Ishikawa (cell line): ENCODE results near the gene ABAT.

Experiments used
- CEBPB ChIP-seq: IDR thresholded peaks from 2 replicates; pipeline ENCODE4 v1.6.1; 2012
- CREB1 ChIP-seq: IDR thresholded peaks from 2 replicates; pipeline ENCODE4 v1.6.1; 2012; ENCODE audit warnings: low read depth
- EGR1 ChIP-seq: IDR thresholded peaks from 2 replicates; pipeline ENCODE4 v1.6.1; 2012
- EP300 ChIP-seq: IDR thresholded peaks from 2 replicates; pipeline ENCODE4 v1.6.1; 2012; ENCODE audit warnings: borderline replicate concordance
- FOXM1 ChIP-seq: IDR thresholded peaks from 2 replicates; pipeline ENCODE4 v1.6.1; 2012; ENCODE audit warnings: low read depth, borderline replicate concordance
- NFIC ChIP-seq: IDR thresholded peaks from 2 replicates; pipeline ENCODE4 v1.6.1; 2012
- RAD21 ChIP-seq: IDR thresholded peaks from 2 replicates; pipeline ENCODE4 v1.6.1; 2012; ENCODE audit warnings: low read depth
- TAF1 ChIP-seq: IDR thresholded peaks from 2 replicates; pipeline ENCODE4 v1.6.1; 2012; ENCODE audit warnings: low read depth, mild to moderate bottlenecking
- TCF12 ChIP-seq: IDR thresholded peaks from 2 replicates; pipeline ENCODE4 v1.6.1; 2012; ENCODE audit warnings: low read depth
- TEAD4 ChIP-seq: IDR thresholded peaks from 2 replicates; pipeline ENCODE4 v1.6.1; 2012
- YY1 ChIP-seq: IDR thresholded peaks from 2 replicates; pipeline ENCODE4 v1.6.1; 2012; ENCODE audit warnings: low read depth
- ZBTB7A ChIP-seq: IDR thresholded peaks from 2 replicates; pipeline ENCODE4 v1.6.1; 2012; ENCODE audit warnings: low read depth
- TF ChIP-seq, protein P1 (sequence below): IDR thresholded peaks from 2 replicates; pipeline ENCODE4 v1.6.1; 2012; ENCODE audit warnings: low read depth, mild to moderate bottlenecking
- TF ChIP-seq, protein P2 (sequence below): IDR thresholded peaks from 2 replicates; pipeline ENCODE4 v1.6.1; 2012
- TF ChIP-seq, protein P3 (sequence below): IDR thresholded peaks from 2 replicates; pipeline ENCODE4 v1.6.1; 2012

Gene ABAT

DNA sequence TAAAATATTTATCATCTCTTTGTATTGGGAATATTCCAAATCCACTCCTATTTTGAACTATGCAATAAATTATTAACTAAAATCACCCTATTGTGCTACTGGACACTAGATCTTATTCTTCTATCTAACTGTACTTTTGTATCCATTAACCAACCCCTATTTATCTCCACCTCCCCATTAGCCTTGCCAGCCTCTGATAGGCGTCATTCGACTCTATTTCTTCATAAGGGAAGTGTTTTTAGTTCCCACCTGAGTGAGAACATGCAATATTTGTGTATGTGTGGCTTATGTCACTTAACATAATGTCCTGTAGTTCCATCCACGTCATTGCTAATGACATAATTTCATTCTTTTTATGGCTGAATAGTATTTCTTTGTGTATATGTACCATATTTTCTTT, 99.1 kb downstream of the ABAT start:
- TF ChIP-seq, protein P1, sequence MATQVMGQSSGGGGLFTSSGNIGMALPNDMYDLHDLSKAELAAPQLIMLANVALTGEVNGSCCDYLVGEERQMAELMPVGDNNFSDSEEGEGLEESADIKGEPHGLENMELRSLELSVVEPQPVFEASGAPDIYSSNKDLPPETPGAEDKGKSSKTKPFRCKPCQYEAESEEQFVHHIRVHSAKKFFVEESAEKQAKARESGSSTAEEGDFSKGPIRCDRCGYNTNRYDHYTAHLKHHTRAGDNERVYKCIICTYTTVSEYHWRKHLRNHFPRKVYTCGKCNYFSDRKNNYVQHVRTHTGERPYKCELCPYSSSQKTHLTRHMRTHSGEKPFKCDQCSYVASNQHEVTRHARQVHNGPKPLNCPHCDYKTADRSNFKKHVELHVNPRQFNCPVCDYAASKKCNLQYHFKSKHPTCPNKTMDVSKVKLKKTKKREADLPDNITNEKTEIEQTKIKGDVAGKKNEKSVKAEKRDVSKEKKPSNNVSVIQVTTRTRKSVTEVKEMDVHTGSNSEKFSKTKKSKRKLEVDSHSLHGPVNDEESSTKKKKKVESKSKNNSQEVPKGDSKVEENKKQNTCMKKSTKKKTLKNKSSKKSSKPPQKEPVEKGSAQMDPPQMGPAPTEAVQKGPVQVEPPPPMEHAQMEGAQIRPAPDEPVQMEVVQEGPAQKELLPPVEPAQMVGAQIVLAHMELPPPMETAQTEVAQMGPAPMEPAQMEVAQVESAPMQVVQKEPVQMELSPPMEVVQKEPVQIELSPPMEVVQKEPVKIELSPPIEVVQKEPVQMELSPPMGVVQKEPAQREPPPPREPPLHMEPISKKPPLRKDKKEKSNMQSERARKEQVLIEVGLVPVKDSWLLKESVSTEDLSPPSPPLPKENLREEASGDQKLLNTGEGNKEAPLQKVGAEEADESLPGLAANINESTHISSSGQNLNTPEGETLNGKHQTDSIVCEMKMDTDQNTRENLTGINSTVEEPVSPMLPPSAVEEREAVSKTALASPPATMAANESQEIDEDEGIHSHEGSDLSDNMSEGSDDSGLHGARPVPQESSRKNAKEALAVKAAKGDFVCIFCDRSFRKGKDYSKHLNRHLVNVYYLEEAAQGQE, result no peak
- TF ChIP-seq YY1 (no peak), TEAD4 (no peak), EGR1 (no peak), FOXM1 (no peak), CREB1 (no peak)
- TF ChIP-seq, protein P2, sequence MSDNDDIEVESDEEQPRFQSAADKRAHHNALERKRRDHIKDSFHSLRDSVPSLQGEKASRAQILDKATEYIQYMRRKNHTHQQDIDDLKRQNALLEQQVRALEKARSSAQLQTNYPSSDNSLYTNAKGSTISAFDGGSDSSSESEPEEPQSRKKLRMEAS, result no peak

DNA sequence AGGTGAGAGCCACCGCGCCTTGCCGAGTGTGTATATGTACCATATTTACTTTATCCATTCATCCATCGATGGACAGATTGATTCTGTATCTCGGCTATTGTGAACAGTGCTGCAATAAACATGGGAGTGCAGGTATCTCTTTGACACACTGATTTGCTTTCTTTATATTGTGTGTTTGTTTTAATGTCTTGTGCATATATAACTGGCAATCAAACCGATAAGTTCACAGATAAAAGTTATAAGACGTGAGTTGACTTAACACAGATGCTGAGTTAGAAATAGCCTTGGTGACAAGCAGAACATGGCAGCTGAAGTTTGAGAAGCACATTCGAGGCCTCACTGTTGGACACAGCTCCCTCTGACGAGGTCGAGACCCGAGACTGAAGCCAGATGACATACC, 99.8 kb downstream of the ABAT start:
- TF ChIP-seq EP300, result no peak

DNA sequence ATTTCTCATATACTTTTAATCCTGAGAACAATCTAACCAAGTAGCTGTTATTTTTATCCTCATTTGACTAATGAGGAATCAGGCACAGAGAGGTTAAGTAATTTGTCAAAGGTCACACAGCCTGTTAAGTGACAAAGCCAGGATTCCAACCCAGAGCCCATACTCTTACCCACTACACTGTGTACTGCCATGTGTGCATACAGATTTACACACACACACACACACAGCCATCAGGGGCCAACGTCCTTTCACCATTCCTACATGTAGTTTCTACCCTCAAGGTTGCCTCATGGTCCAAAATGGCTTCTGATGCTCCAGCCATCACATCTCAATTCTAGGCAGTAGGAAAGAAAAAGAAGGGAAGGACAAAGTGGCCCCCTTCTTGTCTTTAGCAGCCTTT, 100.9 kb downstream of the ABAT start:
- TF ChIP-seq FOXM1, result no peak
- TF ChIP-seq, protein P2, result no peak
- TF ChIP-seq, protein P3, sequence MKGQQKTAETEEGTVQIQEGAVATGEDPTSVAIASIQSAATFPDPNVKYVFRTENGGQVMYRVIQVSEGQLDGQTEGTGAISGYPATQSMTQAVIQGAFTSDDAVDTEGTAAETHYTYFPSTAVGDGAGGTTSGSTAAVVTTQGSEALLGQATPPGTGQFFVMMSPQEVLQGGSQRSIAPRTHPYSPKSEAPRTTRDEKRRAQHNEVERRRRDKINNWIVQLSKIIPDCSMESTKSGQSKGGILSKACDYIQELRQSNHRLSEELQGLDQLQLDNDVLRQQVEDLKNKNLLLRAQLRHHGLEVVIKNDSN, result no peak
- no peak for TF ChIP-seq ZBTB7A

DNA sequence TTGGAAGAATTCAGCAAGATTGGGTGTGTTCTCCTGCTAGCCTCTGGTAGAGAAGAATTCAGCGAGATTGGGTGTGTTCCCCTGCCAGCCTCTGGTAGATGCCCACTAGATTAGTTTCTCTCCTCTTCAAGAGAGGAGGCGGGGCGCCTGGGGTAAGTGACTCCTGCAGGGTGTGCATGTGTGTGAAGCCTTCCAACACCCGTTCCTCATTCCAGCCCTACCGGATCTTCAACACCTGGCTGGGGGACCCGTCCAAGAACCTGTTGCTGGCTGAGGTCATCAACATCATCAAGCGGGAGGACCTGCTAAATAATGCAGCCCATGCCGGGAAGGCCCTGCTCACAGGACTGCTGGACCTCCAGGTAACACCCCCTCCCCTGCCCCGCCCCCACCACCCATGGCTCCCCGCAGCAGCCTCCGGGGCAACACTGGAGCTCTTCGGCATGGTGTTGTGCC, 101.7 kb downstream of the ABAT start:
- no peak for TF ChIP-seq TAF1
- no peak for TF ChIP-seq NFIC
- TF ChIP-seq, protein P3, result no peak
- TF ChIP-seq YY1, result no peak
- no peak for TF ChIP-seq EGR1
- no peak for TF ChIP-seq CREB1
- no peak for TF ChIP-seq RAD21
- no peak for TF ChIP-seq EP300
- TF ChIP-seq FOXM1, result no peak
- TF ChIP-seq, protein P2, result no peak
- no peak for TF ChIP-seq ZBTB7A
- TF ChIP-seq TCF12, result no peak
- TF ChIP-seq, protein P1, result no peak
- no peak for TF ChIP-seq CEBPB
- no peak for TF ChIP-seq TEAD4

DNA sequence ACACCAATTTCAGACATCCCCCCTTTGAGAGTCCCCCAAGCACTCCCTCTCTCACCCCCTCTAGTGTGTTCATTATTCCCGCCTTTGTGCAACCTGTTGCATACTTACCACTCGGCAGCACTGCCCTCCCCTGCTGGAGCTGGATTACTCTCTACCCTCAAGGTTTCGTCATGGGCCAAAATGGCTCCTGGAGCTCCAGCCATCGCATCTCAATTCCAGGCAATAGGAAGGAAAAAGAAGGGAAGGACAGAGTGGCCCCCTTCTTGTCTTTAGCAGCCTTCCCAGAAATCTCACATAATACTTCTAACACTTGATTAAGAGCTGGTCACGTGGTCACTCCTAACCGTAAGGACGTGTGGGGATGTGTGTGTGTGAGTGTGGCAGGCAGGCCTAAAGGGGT, 102.8 kb downstream of the ABAT start:
- no peak for TF ChIP-seq NFIC
- TF ChIP-seq CREB1, result no peak
- no peak for TF ChIP-seq FOXM1
- no peak for TF ChIP-seq TEAD4

DNA sequence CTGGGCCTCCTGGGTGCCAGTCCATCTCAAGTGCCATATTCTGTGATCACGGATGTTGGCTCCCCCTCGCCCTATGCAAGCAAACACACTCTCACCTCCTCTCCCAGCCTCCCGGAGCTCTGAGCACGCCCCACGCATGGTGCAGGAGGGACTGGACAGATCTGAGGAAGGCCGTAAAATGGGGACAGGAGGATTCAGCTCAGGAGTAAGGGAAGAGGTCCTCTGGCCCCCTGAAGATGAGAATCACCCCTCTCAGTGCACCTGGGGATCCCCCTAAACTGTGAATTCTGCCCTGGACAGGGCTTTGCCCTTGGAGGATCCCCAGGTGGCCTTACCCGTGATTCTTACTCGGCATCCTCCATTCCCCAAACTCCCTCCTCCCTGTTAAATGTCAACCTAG, 107.4 kb downstream of the ABAT start:
- no peak for TF ChIP-seq TEAD4
- TF ChIP-seq, protein P2, result no peak
- no peak for TF ChIP-seq ZBTB7A
- TF ChIP-seq TCF12, result no peak
- TF ChIP-seq, protein P1, result no peak
- no peak for TF ChIP-seq YY1
- no peak for TF ChIP-seq CEBPB
- no peak for TF ChIP-seq RAD21
- TF ChIP-seq, protein P3, result no peak
- TF ChIP-seq FOXM1, result no peak
- TF ChIP-seq EGR1, result no peak
- TF ChIP-seq EP300, result no peak
